GM18502 (cell line): ENCODE data around the gene SLC6A17.

Source experiments
- ATAC-seq: cut with Tn5 transposase; IDR thresholded peaks from one replicate; pipeline ENCODE4 v1.9.1; 2021; ENCODE audit warnings: mild to moderate bottlenecking; ENCODE audit not compliant: unreplicated experiment, poor library complexity

The SLC6A17 gene

DNA sequence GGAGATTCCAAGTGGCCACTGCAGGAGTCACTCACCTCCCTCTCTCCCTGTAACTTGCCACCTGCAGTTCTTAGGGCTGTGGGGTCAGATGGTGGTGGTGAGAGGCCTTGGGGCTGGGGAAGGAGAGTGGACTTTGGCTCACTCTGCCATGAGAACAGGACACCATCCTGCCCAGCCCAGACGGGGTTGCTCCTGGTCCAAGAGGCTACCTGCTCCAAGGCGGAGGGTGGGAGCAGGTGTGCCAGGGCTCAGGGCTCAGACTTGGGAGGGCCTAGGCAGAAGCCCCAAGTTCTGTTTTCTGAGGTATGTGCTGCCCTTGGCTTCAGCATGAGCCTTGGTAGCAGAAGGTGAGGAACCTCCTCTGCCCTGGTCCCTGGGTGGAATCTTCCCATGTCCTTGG is 48.5 kb downstream of the SLC6A17 start:
- ATAC-seq: no peak

DNA sequence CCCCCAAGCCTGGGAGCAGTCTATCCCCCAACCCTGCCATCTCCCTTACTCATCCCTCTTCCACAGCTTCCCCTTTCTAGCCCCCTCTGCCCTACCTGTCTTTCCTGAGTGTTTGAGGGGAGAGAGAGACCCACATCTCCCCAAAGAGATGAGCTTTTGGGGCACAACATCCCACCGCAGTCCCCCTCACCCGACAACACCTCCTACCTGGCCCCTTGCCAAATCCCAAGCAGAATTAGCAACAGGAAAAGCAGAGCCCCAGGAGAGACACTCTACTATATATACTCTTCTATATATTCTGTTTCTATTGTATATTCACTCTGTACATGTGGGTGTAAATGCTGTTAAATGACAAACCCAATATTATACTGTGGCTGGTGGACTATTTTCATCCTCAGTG is 49.9 kb downstream of the SLC6A17 start:
- no peak for ATAC-seq

DNA sequence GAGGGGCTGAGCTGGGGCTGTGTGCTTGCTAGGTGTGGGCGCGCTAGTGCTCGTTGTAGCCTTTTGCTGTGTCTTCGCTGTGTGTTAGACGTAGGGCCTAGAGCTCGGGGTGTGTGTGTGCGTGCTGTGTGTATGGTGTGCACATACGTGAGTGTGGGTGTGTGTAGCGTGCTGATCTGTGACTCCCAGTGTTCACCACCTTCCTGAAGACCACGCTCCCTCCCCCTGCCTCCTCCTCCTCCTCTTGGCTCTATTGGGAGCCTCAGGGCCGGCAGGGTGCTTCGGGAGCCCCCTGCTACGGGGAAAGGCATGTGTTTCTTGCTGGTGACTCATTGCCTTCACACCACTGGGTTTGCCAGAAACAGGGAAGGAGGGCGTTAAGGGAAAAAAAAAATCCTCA is 50.4 kb downstream of the SLC6A17 start:
- ATAC-seq: no peak

DNA sequence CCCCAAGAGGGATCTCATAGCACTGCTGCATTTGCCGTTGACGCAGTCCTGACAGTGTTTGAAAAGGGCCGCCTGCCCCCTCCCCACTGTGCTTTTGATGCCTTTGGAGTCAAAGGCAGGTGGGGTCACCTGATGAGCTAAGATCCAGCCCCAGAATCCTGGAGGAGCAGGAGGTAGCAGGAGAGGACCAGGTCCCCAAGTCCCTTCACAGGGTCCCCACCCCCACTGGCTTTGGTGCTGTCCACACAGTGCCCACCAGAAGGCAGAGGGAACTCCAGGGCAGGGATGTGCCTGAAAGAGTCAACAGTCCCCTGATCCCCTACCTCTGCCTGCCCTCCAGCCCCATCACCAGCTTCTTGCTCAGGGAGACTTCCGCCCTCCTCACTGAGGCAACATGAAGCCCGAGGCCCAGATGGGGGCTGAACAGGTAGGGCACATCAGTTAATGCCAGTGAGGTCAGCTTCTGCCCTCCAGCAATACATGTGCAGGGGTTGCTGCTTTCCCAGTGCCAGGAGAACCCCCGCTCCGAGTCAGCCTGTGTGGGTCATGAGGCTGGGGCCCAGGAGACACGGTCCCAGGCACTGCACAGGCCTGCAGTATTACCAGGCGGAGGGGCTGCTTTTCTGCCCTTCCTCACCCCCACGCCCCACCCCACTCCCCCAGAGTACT is 51.0 kb downstream of the SLC6A17 start:
- no peak for ATAC-seq

DNA sequence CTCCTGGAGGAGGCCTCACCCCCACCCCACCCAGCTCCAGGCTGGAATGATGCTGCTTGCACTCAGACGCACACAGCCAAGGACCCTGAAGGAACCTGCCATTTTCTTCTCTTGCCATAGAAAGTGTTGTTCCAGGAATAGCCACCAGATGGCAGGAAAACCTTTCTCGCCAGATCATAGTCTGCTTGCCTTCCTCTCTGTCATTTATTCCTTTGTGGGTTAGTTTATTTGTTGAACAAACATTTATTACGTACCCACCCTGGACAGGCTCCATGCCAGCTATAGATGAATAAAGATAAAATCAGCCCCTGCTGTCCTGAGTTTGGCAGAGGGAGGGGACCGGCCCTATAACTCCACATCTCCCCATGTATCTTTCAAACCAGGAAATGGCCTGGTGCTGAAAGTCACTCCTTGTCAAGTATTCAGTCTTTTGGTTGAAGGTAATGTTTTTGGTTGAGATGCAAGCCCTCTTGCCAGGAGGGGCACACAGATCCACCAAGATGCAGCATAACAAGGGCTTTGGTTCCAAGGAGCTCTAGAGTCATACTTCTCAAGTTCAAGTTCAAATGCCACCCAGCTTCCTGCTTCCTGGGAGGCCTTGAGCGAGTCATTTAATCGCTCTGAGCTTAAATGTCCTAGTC is 52.8 kb downstream of the SLC6A17 start:
- ATAC-seq: no peak

DNA sequence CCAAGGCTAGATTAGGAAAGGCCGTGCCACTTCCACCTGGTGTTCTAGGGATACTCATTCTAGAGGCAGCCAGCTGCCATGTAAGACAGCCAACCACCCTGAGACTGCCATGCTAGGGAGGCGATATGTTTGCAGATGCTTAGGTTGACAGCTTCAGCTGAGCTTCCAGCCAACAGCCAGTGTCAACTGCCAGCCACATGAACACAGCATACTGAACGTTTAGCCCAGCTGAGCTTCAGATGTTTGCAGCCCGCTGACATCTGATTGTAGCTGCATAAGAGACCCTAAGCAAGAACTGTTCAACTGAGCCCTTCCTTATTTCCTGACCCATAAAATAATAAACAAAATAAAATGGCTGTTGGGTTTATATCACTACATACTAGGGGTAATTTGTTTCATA is 54.9 kb downstream of the SLC6A17 start:
- no peak for ATAC-seq

DNA sequence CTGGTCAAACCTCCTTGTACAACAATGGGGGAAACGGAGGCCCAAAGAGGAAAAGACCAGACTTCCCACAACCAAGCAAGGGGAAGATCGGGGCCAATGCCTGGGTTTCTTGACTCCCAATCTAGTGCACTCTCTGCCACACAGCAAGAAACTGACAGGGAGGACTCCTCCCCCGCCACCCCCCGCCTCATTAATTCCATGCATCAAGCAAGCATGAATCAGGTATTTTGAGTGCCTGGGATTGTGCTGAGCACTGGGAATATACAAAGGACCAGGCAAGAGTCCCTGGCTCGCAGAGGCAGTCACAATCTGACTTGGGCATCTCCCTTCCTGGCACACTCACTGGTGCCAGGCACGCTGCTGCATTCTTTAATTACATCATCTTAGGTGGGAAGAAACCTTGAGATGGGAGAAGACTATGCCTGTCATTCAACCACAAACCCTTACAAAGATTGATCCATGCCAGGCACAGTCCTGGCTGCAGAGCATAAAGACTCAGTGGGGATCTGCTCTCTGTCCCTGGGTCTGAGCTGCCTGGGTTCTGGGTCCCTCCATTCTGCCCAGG is 55.4 kb downstream of the SLC6A17 start:
- no peak for ATAC-seq

DNA sequence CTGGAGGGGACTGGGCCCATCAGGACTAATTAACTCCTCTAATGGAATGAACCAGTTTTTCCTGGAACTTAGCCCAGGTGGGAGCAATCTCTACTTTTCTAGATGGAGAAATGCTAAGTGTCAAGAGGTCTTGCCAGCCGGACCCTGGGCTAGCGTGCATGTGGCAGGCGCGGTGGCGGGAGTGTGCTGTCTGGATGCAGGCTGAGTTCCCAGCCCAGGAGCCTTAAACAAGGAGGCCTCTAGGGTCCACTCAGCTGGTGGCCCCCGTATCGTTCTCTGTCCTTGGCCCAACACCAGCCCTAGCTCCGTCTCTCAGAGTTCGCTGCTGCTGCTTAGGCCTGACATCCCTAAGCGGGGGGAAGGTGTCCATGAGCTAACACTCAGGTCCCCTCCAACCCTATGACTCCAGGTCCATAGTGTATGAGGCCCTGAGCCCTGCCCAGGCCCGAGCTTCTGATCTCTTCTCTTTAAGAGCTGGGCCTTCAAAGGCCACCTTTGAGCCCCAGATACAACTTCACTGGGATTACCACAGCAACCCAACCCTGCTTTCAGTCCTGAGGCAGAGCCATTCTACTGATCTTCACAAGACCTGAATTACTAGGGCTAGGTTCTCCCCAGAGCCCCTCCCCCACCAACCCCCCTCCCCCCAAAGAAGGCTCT is 56.1 kb downstream of the SLC6A17 start:
- ATAC-seq: no peak

DNA sequence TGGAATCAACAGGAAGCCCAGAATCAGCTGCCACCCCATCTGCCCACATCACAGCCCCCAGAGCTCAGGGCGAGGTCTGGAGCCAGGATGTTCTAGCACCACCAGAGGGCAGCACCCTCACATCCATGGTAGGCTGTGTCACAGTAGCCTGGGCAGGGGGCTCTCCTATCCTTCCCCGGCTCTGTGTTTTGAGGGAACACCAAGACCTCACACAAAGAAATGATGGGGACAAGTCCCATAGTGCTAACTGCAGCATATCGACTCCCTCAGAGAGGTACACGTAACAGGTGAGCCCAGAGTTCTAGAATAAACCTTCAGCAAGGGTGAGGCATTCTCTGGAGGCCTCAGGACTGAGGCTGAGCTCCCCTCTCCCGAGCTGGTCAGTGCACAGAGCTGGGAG is 57.5 kb downstream of the SLC6A17 start:
- ATAC-seq: no peak

DNA sequence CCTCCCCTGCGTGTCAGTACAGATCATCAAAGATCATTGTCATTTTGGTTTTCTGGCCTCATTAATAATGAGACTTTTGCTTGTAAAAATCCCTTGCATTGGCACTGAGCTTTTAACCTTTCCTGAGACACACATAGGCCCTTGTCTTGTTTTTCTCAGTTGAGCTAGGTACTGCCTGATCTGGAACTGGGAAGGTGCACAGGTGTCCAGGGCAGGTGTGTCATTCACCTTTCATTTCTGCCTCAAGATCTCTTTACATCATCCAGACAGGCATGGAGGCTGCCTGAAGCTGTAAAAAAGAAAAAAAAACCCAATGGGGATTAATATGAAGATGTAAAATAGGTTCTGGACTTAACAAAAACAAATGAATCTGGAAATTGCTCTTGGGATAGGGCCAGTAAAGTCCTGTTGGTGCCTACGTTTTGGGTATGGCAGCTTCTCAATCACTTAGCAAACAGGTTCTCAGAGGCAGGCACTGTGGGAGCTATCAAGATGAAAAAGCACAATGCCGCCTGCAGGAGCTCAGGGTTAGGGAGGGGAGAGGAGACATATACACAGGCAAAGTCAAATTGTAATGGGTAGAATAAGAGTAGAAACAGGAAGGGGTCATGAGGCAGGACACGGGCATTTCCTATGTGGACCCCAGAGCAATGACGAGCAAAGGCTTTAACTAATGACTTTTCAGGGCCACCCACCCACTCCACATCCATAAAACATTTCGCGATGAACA is 58.8 kb downstream of the SLC6A17 start:
- no peak for ATAC-seq

DNA sequence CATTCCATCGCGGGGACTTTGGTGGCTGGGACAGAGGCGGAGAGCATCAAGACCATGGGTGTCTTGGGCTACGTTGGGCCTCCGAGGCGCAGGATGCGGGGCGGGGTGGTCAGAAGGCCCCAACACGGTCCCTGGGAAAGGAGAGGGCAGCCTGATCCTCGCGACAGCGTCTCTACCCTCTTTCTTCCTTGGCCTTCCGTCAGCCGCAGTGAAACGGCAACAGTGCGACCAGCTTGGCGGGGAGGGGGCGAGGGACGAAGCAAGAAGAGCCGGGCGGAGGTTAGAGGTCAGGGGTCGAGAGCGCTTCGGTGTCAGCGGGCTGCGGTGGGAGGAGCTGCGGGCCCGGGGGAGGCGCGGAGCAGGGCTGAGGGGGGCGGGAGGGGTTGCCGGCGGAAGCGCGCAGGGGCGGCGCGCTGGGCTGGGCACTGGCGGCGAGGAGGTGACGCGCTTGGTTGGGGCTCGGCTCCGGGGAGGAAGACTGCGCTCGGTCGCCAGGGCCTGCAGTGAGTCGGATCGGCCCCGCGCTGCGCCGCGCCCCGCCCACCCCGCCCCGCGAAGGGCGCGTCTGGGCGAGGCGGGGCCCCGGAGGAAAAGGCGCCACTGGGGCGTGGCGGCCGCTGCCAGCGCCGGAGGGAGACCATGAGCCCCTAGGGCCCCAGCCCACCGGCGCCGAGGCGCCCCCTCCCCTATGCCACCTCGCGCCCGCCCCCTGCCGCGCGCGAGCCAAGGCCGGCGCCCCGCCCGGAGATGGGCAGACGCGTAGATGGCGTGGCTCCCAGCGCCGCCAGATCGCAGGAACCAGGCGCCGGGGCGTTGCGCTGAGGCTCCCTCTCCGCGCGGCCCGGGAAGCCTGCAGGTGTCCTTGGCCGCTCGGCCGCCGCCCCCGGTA is 59.7 kb downstream of the SLC6A17 start, which contains the start of gene KCNC4:
KCNC4 (plus strand) TSS at position 600 of the 889 bp plus-strand sequence. CDS start 1,186 bp downstream, outside the sequence.
- peak; percentile 88 for ATAC-seq

DNA sequence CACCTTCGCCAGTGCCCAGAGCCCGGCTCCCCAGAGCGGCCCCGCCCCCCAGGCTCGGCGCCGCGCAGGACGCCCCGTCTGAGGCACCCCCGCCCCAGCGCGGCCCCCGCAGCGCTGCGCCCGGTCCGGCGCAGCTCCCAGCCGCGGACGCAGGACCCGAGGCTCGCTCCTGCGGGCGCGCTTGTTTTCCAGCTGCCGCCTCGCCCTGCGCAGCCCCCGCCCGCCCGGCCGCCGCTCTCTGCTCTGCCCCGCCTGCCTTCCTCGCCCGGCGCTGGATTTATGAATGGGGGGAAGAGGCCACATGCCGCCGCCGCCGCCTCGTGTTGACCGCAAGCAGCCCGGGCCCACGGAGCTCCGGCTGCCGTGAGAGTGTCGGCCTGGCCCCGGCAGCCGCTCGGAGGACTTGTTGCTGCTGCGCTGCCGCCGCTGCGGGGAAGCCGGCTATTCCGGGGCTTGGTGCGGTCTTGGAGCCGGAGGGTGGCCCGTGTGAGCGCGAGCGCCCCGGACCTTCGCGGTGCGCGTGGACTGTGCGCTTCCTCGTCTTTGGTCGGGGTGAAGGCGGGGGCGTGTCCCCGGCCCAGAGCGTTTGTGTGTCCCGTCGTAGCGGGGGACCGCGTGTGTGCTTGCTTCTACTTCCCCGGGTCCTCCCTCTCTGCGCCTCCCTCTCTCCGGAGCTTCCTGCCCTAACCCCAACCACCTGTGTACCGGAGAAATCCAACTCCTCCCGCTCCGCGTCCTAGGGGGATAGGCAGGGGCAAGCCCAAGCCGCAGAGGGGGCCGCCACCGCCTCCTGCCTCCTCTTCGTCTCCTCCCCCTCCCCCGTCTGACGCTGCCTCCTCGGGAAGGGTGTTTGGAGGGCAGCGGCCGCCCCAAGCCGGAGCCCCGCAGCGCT is 60.6 kb downstream of the SLC6A17 start:
- ATAC-seq: peak; percentile 26

DNA sequence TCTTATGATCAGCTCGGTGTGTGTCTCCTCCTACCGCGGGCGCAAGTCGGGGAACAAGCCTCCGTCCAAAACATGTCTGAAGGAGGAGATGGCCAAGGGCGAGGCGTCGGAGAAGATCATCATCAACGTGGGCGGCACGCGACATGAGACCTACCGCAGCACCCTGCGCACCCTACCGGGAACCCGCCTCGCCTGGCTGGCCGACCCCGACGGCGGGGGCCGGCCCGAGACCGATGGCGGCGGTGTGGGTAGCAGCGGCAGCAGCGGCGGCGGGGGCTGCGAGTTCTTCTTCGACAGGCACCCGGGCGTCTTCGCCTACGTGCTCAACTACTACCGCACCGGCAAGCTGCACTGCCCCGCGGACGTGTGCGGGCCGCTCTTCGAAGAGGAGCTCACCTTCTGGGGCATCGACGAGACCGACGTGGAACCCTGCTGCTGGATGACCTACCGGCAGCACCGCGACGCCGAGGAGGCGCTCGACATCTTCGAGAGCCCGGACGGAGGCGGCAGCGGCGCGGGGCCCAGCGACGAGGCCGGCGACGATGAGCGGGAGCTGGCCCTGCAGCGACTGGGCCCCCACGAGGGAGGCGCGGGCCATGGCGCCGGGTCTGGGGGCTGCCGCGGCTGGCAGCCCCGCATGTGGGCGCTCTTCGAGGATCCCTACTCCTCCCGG is 61.3 kb downstream of the SLC6A17 start:
- no peak for ATAC-seq

DNA sequence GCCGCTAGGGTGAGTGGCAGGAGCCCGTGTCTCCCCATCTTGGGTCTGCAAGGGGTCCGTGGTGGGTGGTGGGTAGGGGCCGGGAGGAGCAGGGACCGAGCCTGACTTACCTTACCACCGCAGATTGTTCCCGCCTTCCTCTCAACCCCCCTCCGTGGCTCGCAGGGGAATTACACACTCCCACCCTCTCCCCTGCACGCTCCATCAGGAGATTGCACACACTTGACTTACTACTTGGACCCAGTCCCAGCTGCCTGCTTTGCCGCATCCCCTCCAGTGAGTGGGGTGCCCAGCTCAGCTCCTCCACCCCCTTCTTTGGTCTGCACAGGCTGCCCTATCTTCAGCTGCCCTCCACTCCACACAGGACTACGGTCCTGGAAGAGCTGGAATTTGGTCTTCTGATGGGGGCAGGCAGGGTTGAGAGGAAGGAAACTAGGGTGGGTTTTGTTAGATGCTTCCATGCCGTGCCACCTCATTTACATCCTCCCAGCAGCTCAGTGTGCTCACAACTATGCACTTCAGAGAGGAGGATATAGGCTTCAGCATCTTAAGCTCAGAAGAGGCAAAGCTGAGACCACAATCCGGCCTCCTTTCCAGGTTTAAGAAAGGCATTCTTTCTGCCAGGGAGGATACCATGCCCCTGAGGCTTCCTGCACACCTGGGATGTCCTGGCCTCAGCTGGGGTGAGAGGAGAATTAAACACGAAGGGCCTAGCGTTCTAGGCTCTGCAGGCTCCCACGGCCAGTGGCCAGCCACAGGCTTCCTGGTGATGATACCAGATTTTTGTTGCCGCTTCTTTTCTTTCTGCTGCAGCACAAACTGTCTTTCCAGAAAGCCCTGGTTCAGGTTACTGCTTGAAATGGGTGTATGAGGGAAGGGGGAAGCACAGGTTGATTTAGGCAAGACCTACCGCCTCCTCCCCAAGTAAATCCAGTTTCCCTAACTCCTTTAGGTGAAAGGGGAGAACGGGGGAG is 62.2 kb downstream of the SLC6A17 start:
- ATAC-seq: no peak

DNA sequence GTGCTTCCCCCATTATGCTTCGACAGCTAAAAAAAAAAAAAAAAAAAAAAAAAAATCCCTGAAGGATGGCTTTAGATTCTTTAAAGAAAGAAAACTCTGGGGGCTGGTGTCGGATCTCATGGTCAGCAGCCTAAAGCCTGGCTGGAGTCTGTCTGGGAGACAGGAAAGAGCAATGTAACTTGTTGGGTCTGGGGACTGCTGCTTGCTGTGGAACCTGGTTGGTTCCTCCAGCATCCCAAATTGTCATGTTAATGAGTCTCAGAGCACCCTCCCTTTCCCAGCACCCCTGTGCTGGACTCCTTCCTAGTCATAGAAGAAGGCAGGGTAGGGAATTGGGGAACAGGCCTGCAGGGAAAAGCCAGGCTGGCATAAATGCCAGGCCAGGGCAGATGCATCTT is 62.8 kb downstream of the SLC6A17 start:
- ATAC-seq: no peak

DNA sequence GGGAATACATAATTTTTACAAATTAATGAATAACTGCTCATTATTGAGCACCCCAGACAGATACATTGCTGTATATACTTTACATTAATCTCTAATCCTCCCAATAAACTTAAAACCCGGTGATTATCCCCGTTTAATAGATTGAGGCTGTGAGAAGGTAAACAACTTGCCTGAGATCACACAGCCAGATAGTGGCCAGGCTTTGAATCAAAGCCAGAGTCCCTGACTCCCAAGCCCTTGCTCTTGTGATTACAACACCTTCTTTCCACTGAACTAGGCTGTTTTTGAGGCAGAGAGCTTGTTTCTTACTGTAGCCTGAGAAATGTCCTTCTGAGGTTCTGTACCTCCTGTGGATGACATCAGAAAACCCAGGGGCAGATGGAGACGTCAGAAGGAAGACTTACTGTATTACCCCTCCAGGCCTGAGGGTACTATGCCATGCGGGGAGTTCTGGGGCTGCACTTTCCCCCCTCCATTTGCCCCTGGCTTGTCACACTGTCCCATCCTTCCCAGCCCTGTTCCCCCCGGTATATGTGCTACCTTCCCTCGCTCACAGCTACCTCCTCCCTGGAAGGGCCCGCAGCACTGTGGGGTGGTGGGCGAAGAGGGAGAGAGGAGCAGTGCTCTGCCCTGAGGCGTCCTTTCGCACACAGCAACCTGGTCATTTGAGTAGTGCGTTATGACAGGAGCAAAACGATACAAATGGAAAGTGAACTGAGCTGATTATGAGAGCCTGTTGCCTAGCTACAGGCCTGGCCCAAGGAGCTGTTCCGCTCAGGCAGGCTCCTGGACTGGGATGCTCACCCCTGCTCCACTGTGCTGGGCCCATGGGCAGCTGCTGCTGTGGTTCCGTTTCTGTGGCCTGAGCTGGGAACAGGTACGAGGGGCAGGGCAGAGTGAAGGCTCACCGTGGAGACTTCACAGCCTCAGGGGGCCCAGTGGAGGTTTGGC is 64.4 kb downstream of the SLC6A17 start:
- ATAC-seq: no peak
